GM12891 (cell line): ENCODE measurements around the gene RPL35.

Experiments used
- POLR2A ChIP-seq: IDR thresholded peaks from 2 replicates; pipeline ENCODE4 v1.6.1; 2011; ENCODE audit warnings: low read depth, low read length, control low read depth
- POLR2AphosphoS5 ChIP-seq: IDR thresholded peaks from 2 replicates; pipeline ENCODE4 v1.6.1; 2011; ENCODE audit warnings: low read depth, low read length, control low read depth
- POU2F2 ChIP-seq: IDR thresholded peaks from 2 replicates; pipeline ENCODE4 v1.6.1; 2011; ENCODE audit warnings: low read depth, mild to moderate bottlenecking, control low read depth, low read length, moderate library complexity
- TAF1 ChIP-seq: IDR thresholded peaks from 2 replicates; pipeline ENCODE4 v1.6.1; 2011; ENCODE audit warnings: low read depth, low read length, control low read depth

DNA sequence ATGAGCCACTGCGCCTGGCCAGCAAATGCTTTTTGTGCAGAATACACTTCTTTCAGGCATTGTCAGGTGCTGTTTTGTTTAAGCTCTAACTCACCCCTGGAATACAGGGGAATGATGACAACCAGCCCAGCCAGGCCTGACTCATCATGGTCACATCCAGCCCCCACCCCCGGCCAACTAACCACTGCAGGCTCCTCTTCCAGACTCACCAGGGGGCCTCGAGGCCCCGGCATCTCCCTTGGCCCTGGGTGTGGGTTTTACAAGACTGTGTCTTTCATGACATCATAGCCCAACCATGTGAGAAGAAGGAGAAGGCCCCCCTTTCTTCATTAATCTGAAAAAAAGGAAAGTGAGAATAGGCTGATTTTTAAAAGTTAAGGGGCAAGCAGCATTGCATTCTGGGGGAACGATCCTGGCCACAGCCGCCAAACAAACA lies 49.3 kb downstream of the RPL35 start:
- TF ChIP-seq POLR2AphosphoS5 (no peak), POLR2A (no peak), POU2F2 (no peak), TAF1 (no peak)
